Gastrocnemius medialis (tissue), 4 donors: Measurements from ENCODE around the gene DENND2D.

Source experiments
- CTCF ChIP-seq, 5 experiments: fragments of 450-650 bp in 3 of 5; fragments of 200-600 bp in 2 of 5; sonication (generic) in 2 of 5; IDR thresholded peaks in 4 of 5; conservative IDR thresholded peaks in 1 of 5; 1 replicate in 4 of 5; 2 replicates in 1 of 5; pipeline ENCODE4 v1.5.1; 2016 to 2019; ENCODE audit warnings: antibody characterized with exemption in 5 of 5, mild to moderate bottlenecking in 3 of 5, moderate library complexity in 3 of 5
- POLR2A ChIP-seq, 2 donors: fragments of 450-650 bp; IDR thresholded peaks; one replicate each; pipeline ENCODE4 v1.6.1; 2017; ENCODE audit warnings: antibody characterized with exemption in 2 of 2, mild to moderate bottlenecking in 2 of 2, moderate library complexity in 2 of 2

DNA sequence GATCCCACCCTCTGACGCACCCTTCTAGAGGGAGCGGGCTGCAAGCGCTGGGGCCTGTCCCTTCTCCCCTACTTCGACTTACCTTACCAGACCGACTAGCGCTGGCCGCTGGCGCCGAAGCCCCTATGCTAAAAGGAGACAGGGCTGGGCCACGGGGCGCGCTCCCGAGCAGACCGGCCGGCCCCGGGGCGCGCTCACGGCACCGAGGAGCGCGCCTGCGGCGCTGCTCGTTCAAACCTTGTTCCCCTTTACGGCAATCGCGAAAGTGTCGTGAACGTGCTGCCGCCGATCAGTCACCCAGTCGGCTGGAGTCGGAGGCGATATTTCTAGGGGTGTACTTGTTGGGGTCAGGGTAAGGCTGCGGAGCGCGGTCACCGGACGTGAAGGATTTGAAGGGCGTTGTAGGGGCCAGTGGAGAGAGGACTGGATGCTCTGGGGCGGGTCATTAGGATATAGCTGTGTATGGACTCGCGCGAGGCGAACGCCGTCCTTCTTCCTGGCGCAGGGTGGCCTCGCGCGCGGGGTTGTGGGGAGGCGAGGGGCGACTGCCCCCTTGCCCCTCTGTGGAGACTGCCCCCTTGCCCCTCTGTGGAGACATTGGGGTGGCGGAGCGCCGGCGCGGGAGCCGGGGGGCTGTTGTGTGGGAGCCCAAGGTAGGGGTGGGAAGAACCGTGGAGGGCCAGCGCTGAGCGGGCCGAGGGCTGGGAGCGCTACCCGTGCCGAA is 60.3 kb downstream of the DENND2D start, which contains the start of the genes CEPT1 and DRAM2:
- no peak for TF ChIP-seq CTCF (IDR thresholded peaks at IDR 0.05 in 4 of 5, conservative IDR thresholded peaks at IDR 0.05 in 1 of 5)
- TF ChIP-seq POLR2A (IDR thresholded peaks at IDR 0.05) = peak; percentile 58 to 69
